HEK293 (cell line): Measurements from ENCODE around the gene KANK4.

Experiments
- CTCF ChIA-PET: fragments of 350-600 bp; formaldehyde crosslinking; extraction: SDS; loops from one replicate; lab custom pipeline; 2021; ENCODE audit warnings: antibody characterized with exemption; lab: Yijun Ruan, JAX
- POLR2A ChIA-PET: fragments of 300-600 bp; formaldehyde crosslinking; extraction: SDS; loops from one replicate; lab custom pipeline; 2020; ENCODE audit warnings: antibody characterized with exemption, inconsistent platforms; lab: Yijun Ruan, JAX
- H3K27ac ChIP-seq: fragments of 200-500 bp; sonication (Bioruptor generic); 2 replicates; pipeline ENCODE4 v1.5.1; 2014; ENCODE audit warnings: low read depth, low read length, control low read depth, inconsistent platforms; ENCODE audit errors: extremely low read depth
- H3K36me3 ChIP-seq, 2 experiments: fragments of 200-500 bp in 1 of 2; sonication (Bioruptor generic) in 1 of 2; 1 replicate in 1 of 2; 2 replicates in 1 of 2; pipeline ENCODE4 v1.5.1; 2014 to 2017; ENCODE audit warnings: inconsistent platforms in 2 of 2, low read length in 2 of 2; ENCODE audit not compliant: control insufficient read depth in 2 of 2, insufficient read depth in 1 of 2
- H3K4me1 ChIP-seq: fragments of 200-500 bp; sonication (Bioruptor generic); 2 replicates; pipeline ENCODE4 v1.5.1; 2014; ENCODE audit warnings: mild to moderate bottlenecking, low read length, inconsistent platforms; ENCODE audit not compliant: control insufficient read depth, insufficient read depth
- H3K4me3 ChIP-seq: 2 replicates; pipeline ENCODE4 v1.5.1; 2011; ENCODE audit warnings: low read depth, mild to moderate bottlenecking, control low read depth, low read length, moderate library complexity
- H3K9me3 ChIP-seq: fragments of 200-500 bp; sonication (Bioruptor generic); 2 replicates; pipeline ENCODE4 v1.5.1; 2014; ENCODE audit warnings: low read depth, low read length, inconsistent platforms; ENCODE audit not compliant: control insufficient read depth, insufficient read depth
- BCL11A ChIP-seq: fragments of 450-650 bp; formaldehyde crosslinking; IDR thresholded peaks from 2 replicates; pipeline ENCODE4 v1.5.1; 2016; ENCODE audit warnings: low read depth, missing biosample characterization, missing genetic modification characterization
- KLF9 ChIP-seq: fragments of 450-650 bp; formaldehyde crosslinking; IDR thresholded peaks from 2 replicates; pipeline ENCODE4 v1.5.1; 2016; ENCODE audit warnings: missing biosample characterization, missing genetic modification characterization, low read depth
- ZBTB20 ChIP-seq: fragments of 450-650 bp; formaldehyde crosslinking; IDR thresholded peaks from 2 replicates; pipeline ENCODE4 v1.5.1; 2016; ENCODE audit warnings: missing biosample characterization, missing genetic modification characterization
- ZNF112 ChIP-seq: fragments of 450-650 bp; formaldehyde crosslinking; IDR thresholded peaks from 2 replicates; pipeline ENCODE4 v1.5.0; 2017; ENCODE audit warnings: missing biosample characterization, missing genetic modification characterization
- ZNF19 ChIP-seq: fragments of 450-650 bp; formaldehyde crosslinking; IDR thresholded peaks from 2 replicates; pipeline ENCODE4; 2016; ENCODE audit warnings: missing biosample characterization, missing genetic modification characterization, low read depth
- ZNF214 ChIP-seq: fragments of 450-650 bp; formaldehyde crosslinking; IDR thresholded peaks from 2 replicates; pipeline ENCODE4 v1.5.1; 2017; ENCODE audit warnings: missing biosample characterization, mild to moderate bottlenecking, missing genetic modification characterization, borderline replicate concordance
- ZNF24 ChIP-seq: fragments of 450-650 bp; formaldehyde crosslinking; IDR thresholded peaks from 2 replicates; pipeline ENCODE4 v1.5.1; 2016; ENCODE audit warnings: missing biosample characterization, missing genetic modification characterization
- ZNF423 ChIP-seq: fragments of 450-650 bp; formaldehyde crosslinking; IDR thresholded peaks from 2 replicates; pipeline ENCODE4 v1.5.1; 2016; ENCODE audit warnings: missing biosample characterization, missing genetic modification characterization
- ZNF548 ChIP-seq: fragments of 450-650 bp; formaldehyde crosslinking; IDR thresholded peaks from 2 replicates; pipeline ENCODE4 v1.5.1; 2016; ENCODE audit warnings: missing biosample characterization, missing genetic modification characterization
- ZNF561 ChIP-seq: fragments of 450-650 bp; IDR thresholded peaks from 2 replicates; pipeline ENCODE4 v1.5.1; 2018; ENCODE audit warnings: missing biosample characterization, missing genetic modification characterization, borderline replicate concordance
- ZNF654 ChIP-seq: fragments of 450-650 bp; formaldehyde crosslinking; IDR thresholded peaks from 2 replicates; pipeline ENCODE4 v1.5.1; 2016; ENCODE audit warnings: low read depth, missing biosample characterization, missing genetic modification characterization
- ZNF701 ChIP-seq: fragments of 450-650 bp; formaldehyde crosslinking; IDR thresholded peaks from 2 replicates; pipeline ENCODE4 v1.5.1; 2016; ENCODE audit warnings: missing biosample characterization, missing genetic modification characterization
- ZNF777 ChIP-seq: fragments of 450-650 bp; formaldehyde crosslinking; IDR thresholded peaks from 2 replicates; pipeline ENCODE4 v1.5.1; 2017; ENCODE audit warnings: missing biosample characterization, missing genetic modification characterization, borderline replicate concordance
- ZSCAN30 ChIP-seq: fragments of 450-650 bp; IDR thresholded peaks from 2 replicates; pipeline ENCODE4 v1.5.1; 2018; ENCODE audit warnings: missing biosample characterization, mild to moderate bottlenecking, missing genetic modification characterization, moderate library complexity
- TF ChIP-seq, protein P1 (sequence below): fragments of 450-650 bp; formaldehyde crosslinking; IDR thresholded peaks from 2 replicates; pipeline ENCODE4 v1.5.1; 2016; ENCODE audit warnings: missing biosample characterization, missing genetic modification characterization
- TF ChIP-seq, protein P2 (sequence below): fragments of 450-650 bp; formaldehyde crosslinking; IDR thresholded peaks from 2 replicates; pipeline ENCODE4 v1.5.1; 2016; ENCODE audit warnings: missing biosample characterization, missing genetic modification characterization
- TF ChIP-seq, protein P3 (sequence below): fragments of 450-650 bp; formaldehyde crosslinking; IDR thresholded peaks from 2 replicates; pipeline ENCODE4 v1.5.1; 2016; ENCODE audit warnings: missing biosample characterization, missing genetic modification characterization
- TF ChIP-seq, protein P4 (sequence below): fragments of 450-650 bp; IDR thresholded peaks from 2 replicates; pipeline ENCODE4 v1.5.1; 2018; ENCODE audit warnings: missing biosample characterization, missing genetic modification characterization

The KANK4 gene

DNA sequence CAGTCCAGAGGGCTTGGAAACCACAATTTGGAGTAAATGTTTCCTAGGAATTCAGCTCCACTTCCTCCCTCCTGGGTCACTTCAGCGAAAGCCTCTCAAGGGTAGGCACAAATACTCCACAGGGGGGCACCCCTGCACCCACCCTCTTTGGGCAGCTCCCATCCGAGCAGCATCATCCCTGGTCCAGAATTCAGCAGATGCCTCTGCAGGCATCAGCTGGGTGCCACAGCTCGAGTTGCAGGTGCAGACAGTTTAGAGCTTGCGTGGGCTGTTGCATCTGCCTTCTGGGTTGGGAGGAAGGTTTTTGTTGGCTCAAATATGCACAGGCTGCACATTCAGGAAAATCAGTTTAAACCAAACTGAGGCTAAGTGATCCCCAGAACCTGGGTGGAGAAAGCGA is 25.0 kb downstream of the KANK4 start:
- POLR2A ChIA-PET = no interaction called here
- TF ChIP-seq ZSCAN30 (no peak), ZBTB20 (tag by site-specific recombination) (no peak), ZNF777 (tag by site-specific recombination) (no peak), ZNF654 (tag by site-specific recombination) (peak; percentile 32), ZNF561 (tag by site-specific recombination) (no peak), KLF9 (tag by site-specific recombination) (no peak), ZNF214 (tag by site-specific recombination) (no peak), ZNF24 (tag by site-specific recombination) (no peak), BCL11A (tag by site-specific recombination) (no peak), ZNF548 (no peak)
- TF ChIP-seq, protein P1, sequence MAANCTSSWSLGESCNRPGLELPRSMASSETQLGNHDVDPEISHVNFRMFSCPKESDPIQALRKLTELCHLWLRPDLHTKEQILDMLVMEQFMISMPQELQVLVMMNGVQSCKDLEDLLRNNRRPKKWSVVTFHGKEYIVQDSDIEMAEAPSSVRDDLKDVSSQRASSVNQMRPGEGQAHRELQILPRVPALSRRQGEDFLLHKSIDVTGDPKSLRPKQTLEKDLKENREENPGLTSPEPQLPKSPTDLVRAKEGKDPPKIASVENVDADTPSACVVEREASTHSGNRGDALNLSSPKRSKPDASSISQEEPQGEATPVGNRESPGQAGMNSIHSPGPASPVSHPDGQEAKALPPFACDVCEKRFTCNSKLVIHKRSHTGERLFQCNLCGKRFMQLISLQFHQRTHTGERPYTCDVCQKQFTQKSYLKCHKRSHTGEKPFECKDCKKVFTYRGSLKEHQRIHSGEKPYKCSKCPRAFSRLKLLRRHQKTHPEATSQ (tag by site-specific recombination) = no peak
- TF ChIP-seq, protein P2, sequence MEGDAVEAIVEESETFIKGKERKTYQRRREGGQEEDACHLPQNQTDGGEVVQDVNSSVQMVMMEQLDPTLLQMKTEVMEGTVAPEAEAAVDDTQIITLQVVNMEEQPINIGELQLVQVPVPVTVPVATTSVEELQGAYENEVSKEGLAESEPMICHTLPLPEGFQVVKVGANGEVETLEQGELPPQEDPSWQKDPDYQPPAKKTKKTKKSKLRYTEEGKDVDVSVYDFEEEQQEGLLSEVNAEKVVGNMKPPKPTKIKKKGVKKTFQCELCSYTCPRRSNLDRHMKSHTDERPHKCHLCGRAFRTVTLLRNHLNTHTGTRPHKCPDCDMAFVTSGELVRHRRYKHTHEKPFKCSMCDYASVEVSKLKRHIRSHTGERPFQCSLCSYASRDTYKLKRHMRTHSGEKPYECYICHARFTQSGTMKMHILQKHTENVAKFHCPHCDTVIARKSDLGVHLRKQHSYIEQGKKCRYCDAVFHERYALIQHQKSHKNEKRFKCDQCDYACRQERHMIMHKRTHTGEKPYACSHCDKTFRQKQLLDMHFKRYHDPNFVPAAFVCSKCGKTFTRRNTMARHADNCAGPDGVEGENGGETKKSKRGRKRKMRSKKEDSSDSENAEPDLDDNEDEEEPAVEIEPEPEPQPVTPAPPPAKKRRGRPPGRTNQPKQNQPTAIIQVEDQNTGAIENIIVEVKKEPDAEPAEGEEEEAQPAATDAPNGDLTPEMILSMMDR (tag by site-specific recombination) = peak; percentile 67
- TF ChIP-seq, protein P3, sequence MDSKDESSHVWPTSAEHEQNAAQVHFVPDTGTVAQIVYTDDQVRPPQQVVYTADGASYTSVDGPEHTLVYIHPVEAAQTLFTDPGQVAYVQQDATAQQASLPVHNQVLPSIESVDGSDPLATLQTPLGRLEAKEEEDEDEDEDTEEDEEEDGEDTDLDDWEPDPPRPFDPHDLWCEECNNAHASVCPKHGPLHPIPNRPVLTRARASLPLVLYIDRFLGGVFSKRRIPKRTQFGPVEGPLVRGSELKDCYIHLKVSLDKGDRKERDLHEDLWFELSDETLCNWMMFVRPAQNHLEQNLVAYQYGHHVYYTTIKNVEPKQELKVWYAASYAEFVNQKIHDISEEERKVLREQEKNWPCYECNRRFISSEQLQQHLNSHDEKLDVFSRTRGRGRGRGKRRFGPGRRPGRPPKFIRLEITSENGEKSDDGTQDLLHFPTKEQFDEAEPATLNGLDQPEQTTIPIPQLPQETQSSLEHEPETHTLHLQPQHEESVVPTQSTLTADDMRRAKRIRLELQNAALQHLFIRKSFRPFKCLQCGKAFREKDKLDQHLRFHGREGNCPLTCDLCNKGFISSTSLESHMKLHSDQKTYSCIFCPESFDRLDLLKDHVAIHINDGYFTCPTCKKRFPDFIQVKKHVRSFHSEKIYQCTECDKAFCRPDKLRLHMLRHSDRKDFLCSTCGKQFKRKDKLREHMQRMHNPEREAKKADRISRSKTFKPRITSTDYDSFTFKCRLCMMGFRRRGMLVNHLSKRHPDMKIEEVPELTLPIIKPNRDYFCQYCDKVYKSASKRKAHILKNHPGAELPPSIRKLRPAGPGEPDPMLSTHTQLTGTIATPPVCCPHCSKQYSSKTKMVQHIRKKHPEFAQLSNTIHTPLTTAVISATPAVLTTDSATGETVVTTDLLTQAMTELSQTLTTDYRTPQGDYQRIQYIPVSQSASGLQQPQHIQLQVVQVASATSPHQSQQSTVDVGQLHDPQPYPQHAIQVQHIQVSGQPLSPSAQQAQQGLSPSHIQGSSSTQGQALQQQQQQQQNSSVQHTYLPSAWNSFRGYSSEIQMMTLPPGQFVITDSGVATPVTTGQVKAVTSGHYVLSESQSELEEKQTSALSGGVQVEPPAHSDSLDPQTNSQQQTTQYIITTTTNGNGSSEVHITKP (tag by site-specific recombination) = peak; percentile 48; the same call in 1 of the 2 replicates
- TF ChIP-seq, all 188 proteins: peak for 3
- H3K4me3 ChIP-seq = no peak overlapping the region
- H3K9me3 ChIP-seq = no peaks in the 10 kb centered on the region
- no peaks in the 10 kb centered on the region for H3K36me3 ChIP-seq
- CTCF ChIA-PET = interaction anchor here (0.6 to 2.1 kb wide), 22 partner anchors 10 to 942 kb away, joined by 3 to 14 read pairs (median 4); no protein-coding TSS in a partner anchor
- H3K27ac ChIP-seq = no peak overlapping the region
- H3K4me1 ChIP-seq = peaks cover 8% of the 10 kb centered on the region

DNA sequence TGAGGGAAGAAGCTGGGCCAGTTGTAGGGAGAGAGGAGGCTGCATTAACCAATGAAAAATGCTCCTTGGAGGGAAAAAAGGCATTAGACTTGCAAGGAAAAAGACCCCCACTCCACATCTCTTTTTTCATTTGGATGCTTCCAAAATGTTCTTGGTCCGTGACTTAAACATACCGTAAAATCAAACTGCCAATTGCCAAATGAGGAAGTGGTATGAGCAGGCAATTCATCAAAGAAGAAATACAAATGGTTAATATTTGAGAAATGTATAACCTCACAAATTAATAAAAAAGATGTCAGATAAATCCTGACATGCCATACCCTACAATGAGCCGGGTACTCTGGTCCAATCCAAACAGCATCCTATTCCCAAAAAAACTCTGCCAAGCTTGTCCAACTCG is 30.6 kb downstream of the KANK4 start:
- CTCF ChIA-PET = interaction anchor here (1.0 kb wide), 1 partner anchor 9 kb away, joined by 3 read pairs; no protein-coding TSS in a partner anchor
- H3K4me1 ChIP-seq = peaks cover 17% of the 10 kb centered on the region
- H3K4me3 ChIP-seq = no peak overlapping the region
- H3K27ac ChIP-seq = no peak overlapping the region
- no peaks in the 10 kb centered on the region for H3K9me3 ChIP-seq
- H3K36me3 ChIP-seq = no peaks in the 10 kb centered on the region
- TF ChIP-seq, protein P4, sequence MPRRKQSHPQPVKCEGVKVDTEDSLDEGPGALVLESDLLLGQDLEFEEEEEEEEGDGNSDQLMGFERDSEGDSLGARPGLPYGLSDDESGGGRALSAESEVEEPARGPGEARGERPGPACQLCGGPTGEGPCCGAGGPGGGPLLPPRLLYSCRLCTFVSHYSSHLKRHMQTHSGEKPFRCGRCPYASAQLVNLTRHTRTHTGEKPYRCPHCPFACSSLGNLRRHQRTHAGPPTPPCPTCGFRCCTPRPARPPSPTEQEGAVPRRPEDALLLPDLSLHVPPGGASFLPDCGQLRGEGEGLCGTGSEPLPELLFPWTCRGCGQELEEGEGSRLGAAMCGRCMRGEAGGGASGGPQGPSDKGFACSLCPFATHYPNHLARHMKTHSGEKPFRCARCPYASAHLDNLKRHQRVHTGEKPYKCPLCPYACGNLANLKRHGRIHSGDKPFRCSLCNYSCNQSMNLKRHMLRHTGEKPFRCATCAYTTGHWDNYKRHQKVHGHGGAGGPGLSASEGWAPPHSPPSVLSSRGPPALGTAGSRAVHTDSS (tag by site-specific recombination) = no peak
- TF ChIP-seq ZNF423 (no peak), ZNF19 (tag by site-specific recombination) (no peak), ZNF112 (no peak), ZNF701 (tag by site-specific recombination) (no peak)
- POLR2A ChIA-PET = no interaction called here
